NCI-H1092 (cell line): ENCODE results near the gene CXCR1.
A peak's percentile ranks its signal among the peaks of the same experiment; 100 is the strongest.
"Not testable (repeated sequence)": the region's sequence is repeated elsewhere in the genome, so short reads cannot be mapped to it uniquely, and the experiment has no call there.

Experiments
- DNase-seq: peaks from one replicate; lab custom pipeline; 2025; lab: John Stamatoyannopoulos, UW

CXCR1 gene

GRCh38 chr2:218166791-218167190 lies at the start of gene CXCR1:
TSS of gene CXCR1 (minus strand) at chr2:218166962. CDS start at chr2:218165211, 1,751 bp downstream.
- DNase-seq = no peak

- DNase-seq = no peak
Measured at GRCh38 chr2:218216336-218216673, 49.5 kb upstream of the CXCR1 start.

- no peak for DNase-seq
Measured at GRCh38 chr2:218214116-218214515, 47.4 kb upstream of the CXCR1 start.

- DNase-seq = no peak
Measured at GRCh38 chr2:218209078-218209477, 42.3 kb upstream of the CXCR1 start.

GRCh38 chr2:218202266-218202665 lies 35.5 kb upstream of the CXCR1 start:
- no peak for DNase-seq

GRCh38 chr2:218196974-218197373 lies 30.2 kb upstream of the CXCR1 start:
- no peak for DNase-seq

GRCh38 chr2:218194880-218195279 lies 28.1 kb upstream of the CXCR1 start:
- DNase-seq = no peak

GRCh38 chr2:218193701-218194100 lies 26.9 kb upstream of the CXCR1 start:
- DNase-seq = no peak

- DNase-seq = no peak
Measured at GRCh38 chr2:218192902-218193430, 26.2 kb upstream of the CXCR1 start.

- DNase-seq = no peak
Measured at GRCh38 chr2:218188528-218188927, 21.8 kb upstream of the CXCR1 start.

- no peak for DNase-seq
Measured at GRCh38 chr2:218187296-218188015, 20.7 kb upstream of the CXCR1 start.

- no peak for DNase-seq
Measured at GRCh38 chr2:218186876-218187275, 20.1 kb upstream of the CXCR1 start.

GRCh38 chr2:218186355-218186766 lies 19.6 kb upstream of the CXCR1 start:
- peak; percentile 3 for DNase-seq

GRCh38 chr2:218184331-218184730 lies 17.6 kb upstream of the CXCR1 start:
- no peak for DNase-seq

- no peak for DNase-seq
Measured at GRCh38 chr2:218180467-218181114, 13.8 kb upstream of the CXCR1 start.

GRCh38 chr2:218179782-218180181 lies 13.0 kb upstream of the CXCR1 start:
- DNase-seq = no peak

GRCh38 chr2:218172845-218173244 lies 6.1 kb upstream of the CXCR1 start:
- DNase-seq = no peak

- not testable (repeated sequence) for DNase-seq
Measured at GRCh38 chr2:218171744-218172143, 5.0 kb upstream of the CXCR1 start.

- no peak for DNase-seq
Measured at GRCh38 chr2:218169757-218170546, 3.2 kb upstream of the CXCR1 start.

- DNase-seq = peak; percentile 47
Measured at GRCh38 chr2:218168635-218169462, 2.1 kb upstream of the CXCR1 start.

- no peak for DNase-seq
Measured at GRCh38 chr2:218168016-218168415, 1.3 kb upstream of the CXCR1 start.

GRCh38 chr2:218162814-218163213 lies 3.9 kb downstream of the CXCR1 start:
- DNase-seq = no peak
